HG03108 (cell line): Measurements from ENCODE around the gene CHN2.
"Not testable (repeated sequence)": the region's sequence is repeated elsewhere in the genome, so short reads cannot be mapped to it uniquely, and the experiment has no call there.

ENCODE experiments used
- ATAC-seq: cut with Tn5 transposase; IDR thresholded peaks from one replicate; pipeline ENCODE4 v1.9.1; 2021; ENCODE audit warnings: moderate library complexity; ENCODE audit not compliant: unreplicated experiment

Gene CHN2

DNA sequence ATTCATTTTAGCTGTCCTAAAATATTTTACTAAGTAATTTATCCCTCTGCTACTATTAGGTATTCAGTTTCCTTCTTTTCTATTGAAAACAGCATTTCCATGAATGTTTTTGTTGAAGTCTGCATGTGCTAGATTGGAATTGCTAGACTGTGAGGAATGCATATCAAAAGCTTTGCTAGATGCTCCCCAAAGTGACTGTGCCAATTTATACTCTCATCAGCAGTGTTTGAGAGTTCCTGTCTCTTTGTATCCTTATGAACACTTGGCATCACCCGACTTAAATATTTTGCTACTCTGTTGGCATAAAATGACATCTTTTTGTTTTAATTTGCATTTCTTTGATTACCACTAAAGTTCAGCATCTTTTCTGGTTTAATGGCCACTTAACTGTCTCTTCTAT is 324.0 kb downstream of the CHN2 start:
- ATAC-seq: no peak

GRCh38 chr7:29523728-29524127 is 329.2 kb downstream of the CHN2 start:
- no peak for ATAC-seq

DNA sequence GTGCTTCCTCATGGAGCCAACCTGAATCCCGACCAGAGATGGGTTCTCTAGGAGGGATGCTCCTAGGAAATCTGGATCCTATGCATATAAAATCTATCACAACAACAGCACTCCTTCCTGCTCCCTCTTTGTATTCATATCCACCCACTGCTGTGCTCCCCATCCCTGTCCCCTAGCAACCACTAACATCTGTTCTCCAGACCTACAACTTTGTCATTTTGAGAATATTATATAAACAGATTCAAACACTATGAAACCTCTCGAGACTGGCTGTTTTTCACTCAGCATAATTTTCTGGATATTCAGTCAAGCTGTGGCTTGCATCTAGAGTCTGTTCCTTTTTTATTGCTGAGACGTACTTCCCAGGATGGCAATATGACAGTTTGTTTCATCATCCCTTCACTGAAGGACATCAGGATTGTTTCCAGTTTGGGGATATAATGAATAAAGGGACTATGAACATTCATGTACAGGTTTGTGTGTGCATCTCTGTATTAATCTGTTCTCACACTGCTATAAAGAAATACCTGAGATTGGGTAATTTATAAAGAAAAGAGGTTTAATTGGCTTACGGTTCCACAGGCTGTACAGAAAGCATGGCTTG is 333.0 kb downstream of the CHN2 start:
- ATAC-seq: no peak

DNA sequence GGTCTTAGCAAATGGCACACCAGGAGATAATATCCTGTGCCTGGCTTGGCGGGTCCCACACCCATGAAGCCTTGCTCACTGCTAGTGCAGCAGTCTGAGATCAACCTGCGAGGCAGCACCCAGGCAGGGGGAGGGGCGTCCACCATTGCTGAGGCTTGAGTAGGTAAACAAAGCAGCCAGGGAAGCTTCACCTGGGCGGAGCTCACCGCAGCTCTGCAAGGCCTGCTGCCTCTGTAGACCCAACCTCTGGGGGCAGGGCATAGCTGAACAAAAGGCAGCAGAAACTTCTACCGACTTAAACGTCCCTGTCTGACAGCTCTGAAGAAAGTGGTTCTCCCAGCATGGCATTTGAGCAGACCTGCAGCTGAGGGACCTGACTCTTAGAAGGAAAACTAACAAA is 334.0 kb downstream of the CHN2 start:
- not testable (repeated sequence) for ATAC-seq
